Measurements from ENCODE around the gene RNF149. TPM values are rescaled to one million over a fixed set of nuclear protein-coding genes. Genes with fewer than 3 reads are reported as not detected.

The RNF149 gene
- total and polyA plus RNA-seq, 2 donors (not counting 3 experiments of a cell fraction or from before 2014, with no cell fraction given), result 31.3 to 66.6 TPM

DNA sequence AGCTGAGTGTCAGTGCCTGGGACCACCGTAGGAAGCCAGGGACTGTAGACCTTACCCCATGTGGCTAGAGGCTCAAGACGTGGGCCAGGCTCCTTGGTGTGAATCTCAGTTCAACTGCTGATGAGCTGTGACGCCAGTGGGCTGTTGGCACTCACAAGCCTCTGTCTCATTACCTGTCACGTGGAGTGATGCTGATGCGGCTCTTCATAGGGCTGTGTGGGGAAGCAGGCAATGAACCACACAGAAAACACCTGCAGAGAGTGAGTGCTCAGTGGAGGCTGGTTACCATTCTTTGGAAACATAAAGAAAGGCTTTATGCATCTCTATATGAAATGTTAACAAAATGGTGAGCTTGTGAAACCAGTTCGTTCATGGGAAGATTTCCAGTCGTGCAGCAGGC, 42.7 kb upstream of the RNF149 start:
- ChIA-PET POLR2A (no interaction called here), CTCF (interaction anchor here (0.7 to 5.1 kb wide), 9 partner anchors 9 to 889 kb away, joined by 3 to 47 read pairs (median 10); partner anchors contain the start of genes CREG2 and RNF149)
- Histone ChIP-seq H3K9ac (replicated peaks; ENCODE audit: extremely low read depth, insufficient read depth, low read length) (no peak overlapping the region), H3K36me3 (ENCODE audit: control insufficient read depth in 2 of 2, extremely low read depth in 1 of 2, insufficient read depth in 2 of 2, low read length in 2 of 2) (no peaks in the 10 kb centered on the region), H4K20me1 (replicated peaks; ENCODE audit: control insufficient read depth, extremely low read depth, insufficient read depth, low read length) (no peaks in the 10 kb centered on the region), H3K4me3 (replicated peaks in 1 of 3; ENCODE audit: insufficient read depth in 1 of 3, low read depth in 1 of 3, low read length in 3 of 3) (no peak overlapping the region), H3K4me2 (ENCODE audit: insufficient read depth, low read length) (no peak overlapping the region), H3K27ac (ENCODE audit: insufficient read depth, low read depth, low read length) (no peak overlapping the region), H3K27me3 (ENCODE audit: control insufficient read depth in 2 of 2, insufficient read depth in 2 of 2, low read length in 2 of 2) (no peaks in the 10 kb centered on the region), H2AFZ (ENCODE audit: low read depth, low read length) (no peak overlapping the region), H3K9me1 (replicated peaks; ENCODE audit: control insufficient read depth, extremely low read depth, insufficient read depth, low read length) (no peaks in the 10 kb centered on the region), H3K4me1 (ENCODE audit: control insufficient read depth, extremely low read depth, insufficient read depth, low read length) (no peaks in the 10 kb centered on the region), H3K79me2 (ENCODE audit: control insufficient read depth, insufficient read depth, low read length) (no peaks in the 10 kb centered on the region), H3K9me3 (replicated peaks; ENCODE audit: control insufficient read depth, insufficient read depth, low read length) (no peaks in the 10 kb centered on the region)
- intact Hi-C loops (cut with micrococcal nuclease) (loop anchor here (2.0 kb wide), 1 partner anchor 36 kb away; the partner anchor contains the start of gene CREG2), dilution Hi-C loops (cut with MboI; ENCODE audit: extremely low pct_ligation_motif_present, low sequenced_read_pairs) (no loop called here)
- no peak for FAIRE-seq
- no peak for TF ChIP-seq JUN (IDR thresholded peaks at IDR 0.05; ENCODE audit: borderline replicate concordance, insufficient read depth, insufficient read length, low read depth)
- no peak for TF ChIP-seq GATA2 (IDR thresholded peaks at IDR 0.05; ENCODE audit: insufficient read depth, insufficient read length, low read depth, low read length)
- TF ChIP-seq MAX (IDR thresholded peaks at IDR 0.05; ENCODE audit: insufficient read depth, insufficient read length), result no peak
- no peak for TF ChIP-seq POLR2AphosphoS5 (IDR thresholded peaks at IDR 0.05; ENCODE audit: insufficient read depth, low read depth, low read length)
- TF ChIP-seq EZH2 (IDR thresholded peaks at IDR 0.05; ENCODE audit: borderline replicate concordance, low read depth, low read length, severe bottlenecking), result no peak
- no peak for TF ChIP-seq MYC (IDR thresholded peaks at IDR 0.05; ENCODE audit: low read depth, low read length)
- TF ChIP-seq POLR2A (IDR thresholded peaks at IDR 0.05; ENCODE audit: low read depth, low read length), result no peak
- TF ChIP-seq CTCF (IDR thresholded peaks at IDR 0.05; ENCODE audit: extremely low read depth in 1 of 2, insufficient read depth in 1 of 2, low read depth in 1 of 2, low read length in 2 of 2), result no peak
- TF ChIP-seq FOS (IDR thresholded peaks at IDR 0.05; ENCODE audit: borderline replicate concordance, insufficient read depth, low read length), result no peak
- BruUV-seq (replicated peaks), result no TSS peak
- no peak for DNase-seq (ENCODE audit: low read depth, low spot score)

Data from endothelial cell of umbilical vein (primary cell).